ENCODE results near the gene JMJD8. TPM values are rescaled to one million over a fixed set of nuclear protein-coding genes. Genes with fewer than 3 reads are reported as not detected.
"Not testable (repeated sequence)": the region's sequence is repeated elsewhere in the genome, so short reads cannot be mapped to it uniquely, and the experiment has no call there.

Gene JMJD8
- total RNA-seq, 4 donors from 2014 or later: 53.7 to 70.7 (median 62.5) TPM

DNA sequence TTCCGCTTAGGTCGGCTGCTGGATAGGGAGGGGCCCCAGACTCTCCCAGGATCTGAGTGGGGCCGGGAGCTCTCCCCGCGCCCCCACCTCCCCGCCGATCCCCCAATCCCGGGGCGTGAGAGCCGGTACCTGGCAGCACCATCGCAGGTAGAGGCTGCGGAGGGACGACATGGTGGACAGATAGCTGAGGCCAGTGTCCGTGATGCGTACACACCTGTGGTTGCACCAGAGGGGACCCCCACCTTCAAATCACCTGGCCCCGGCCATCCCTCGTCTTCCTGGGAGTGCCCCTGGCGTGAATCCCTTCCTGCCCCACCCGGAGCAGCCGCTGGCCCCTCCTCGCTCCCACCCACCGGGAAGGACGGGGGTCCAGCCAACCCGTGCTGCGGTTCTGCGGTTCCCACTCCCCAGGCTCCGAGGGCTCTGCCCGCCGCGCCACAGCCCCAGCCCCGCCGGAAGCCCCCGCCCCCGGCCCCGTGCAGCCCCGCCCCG is 10.8 kb upstream of the JMJD8 start:
- Histone ChIP-seq H3K27ac (peak overlapping the region; percentile 81 to 90 (median 86)), H3K27me3 (peaks cover 0 to 84% (median 18%) of the 10 kb centered on the region in 4 donors), H3K4me1 (peaks cover 25 to 70% (median 42%) of the 10 kb centered on the region in 3 donors), H3K9me3 (no peaks in the 10 kb centered on the region), H3K36me3 (no peaks in the 10 kb centered on the region), H3K4me3 (peak overlapping the region; percentile 37 to 66 (median 56))
- DNase-seq: no peak
- intact Hi-C loops (cut with DNase I): no loop called here
- WGBS, 2 donors: 0% methylated on average over 2 of the region's 37 CpGs; no CpG with 5 or more reads in 1 of the 2 donors
- peak in 1 of 4 donors; percentile 4 for TF ChIP-seq POLR2A (IDR thresholded peaks at IDR 0.05)
- TF ChIP-seq CTCF (IDR thresholded peaks at IDR 0.05): no peak

- Histone ChIP-seq H3K27me3 (peaks cover 0 to 78% (median 18%) of the 10 kb centered on the region in 4 donors), H3K9me3 (no peaks in the 10 kb centered on the region), H3K27ac (peak overlapping the region; percentile 81 to 90 (median 86)), H3K4me3 (peak overlapping the region; percentile 37 to 66 (median 56)), H3K36me3 (no peaks in the 10 kb centered on the region), H3K4me1 (peaks cover 31 to 71% (median 47%) of the 10 kb centered on the region in 3 donors)
- intact Hi-C loops (cut with DNase I): no loop called here
- no peak for DNase-seq
- TF ChIP-seq POLR2A (IDR thresholded peaks at IDR 0.05) (no peak), CTCF (IDR thresholded peaks at IDR 0.05) (no peak)
- WGBS, 2 donors: 0% methylated on average over 5 of the region's 64 CpGs; no CpG with 5 or more reads in 1 of the 2 donors
These were observed 10.2 kb upstream of the JMJD8 start for GRCh38 chr16:694187-694862.

DNA sequence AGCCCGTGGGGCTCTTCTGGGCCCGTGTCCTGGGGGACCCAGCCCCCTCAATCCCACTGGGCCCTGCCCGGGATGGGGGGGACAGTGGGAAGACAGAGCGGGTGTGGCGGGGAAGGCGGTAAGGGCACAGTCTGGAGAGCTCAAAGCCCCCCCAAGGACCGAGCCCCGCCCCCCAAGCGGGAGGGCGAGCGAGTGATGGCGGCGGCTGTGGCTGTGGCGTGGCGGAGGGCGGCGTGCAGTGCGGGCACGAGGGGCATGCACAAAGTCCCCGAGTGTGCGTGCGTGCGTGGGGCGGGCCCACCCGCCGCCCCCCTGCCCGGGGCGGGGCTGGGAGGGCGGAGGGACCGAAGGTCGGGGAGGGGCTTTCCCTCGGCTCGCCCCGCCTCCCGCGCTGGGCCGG is 9.6 kb upstream of the JMJD8 start:
- DNase-seq: no peak
- TF ChIP-seq POLR2A (IDR thresholded peaks at IDR 0.05): no peak
- H3K27me3 ChIP-seq: peaks cover 0 to 72% (median 18%) of the 10 kb centered on the region in 4 donors
- no peaks in the 10 kb centered on the region for H3K36me3 ChIP-seq
- no peaks in the 10 kb centered on the region for H3K9me3 ChIP-seq
- intact Hi-C loops (cut with DNase I): no loop called here
- H3K4me3 ChIP-seq: peak overlapping the region; percentile 37 to 66 (median 56)
- peaks cover 37 to 76% (median 52%) of the 10 kb centered on the region in 3 donors for H3K4me1 ChIP-seq
- H3K27ac ChIP-seq: peak overlapping the region; percentile 28 to 90 (median 84)
- WGBS, 2 donors: no CpG with 5 or more reads among the region's 37 CpGs

DNA sequence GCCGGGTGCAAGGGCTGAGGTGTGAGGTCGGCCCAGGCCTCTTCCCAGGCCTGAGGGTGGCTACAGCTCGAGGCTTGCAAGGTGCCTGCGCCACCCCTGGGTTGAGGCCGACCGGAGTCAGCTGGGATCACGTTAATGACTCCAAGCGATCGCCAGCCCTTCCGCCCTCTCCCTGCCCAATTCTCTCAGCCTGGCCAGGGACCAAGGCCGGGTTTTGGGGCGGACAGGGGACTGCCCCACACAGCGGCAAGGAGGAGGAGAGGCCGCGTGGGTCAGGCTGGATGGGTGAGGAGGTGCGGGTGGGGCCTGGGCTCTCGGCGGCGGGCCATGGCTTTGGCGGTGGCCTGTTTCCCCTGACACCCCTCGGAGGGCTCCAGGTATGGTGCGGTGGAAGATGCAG is 9.2 kb upstream of the JMJD8 start:
- DNase-seq: no peak
- 60 to 63% methylated on average over 1 to 6 of the region's 22 CpGs for WGBS, 2 donors
- TF ChIP-seq POLR2A (IDR thresholded peaks at IDR 0.05) (no peak), CTCF (IDR thresholded peaks at IDR 0.05) (no peak)
- Histone ChIP-seq H3K36me3 (peaks cover 0 to under 1% (median 0%) of the 10 kb centered on the region in 3 donors), H3K27me3 (peaks cover 0 to 68% (median 18%) of the 10 kb centered on the region in 4 donors), H3K4me1 (peaks cover 40 to 80% (median 56%) of the 10 kb centered on the region in 3 donors), H3K9me3 (no peaks in the 10 kb centered on the region), H3K27ac (peak overlapping the region; percentile 28 to 90 (median 84)), H3K4me3 (peak overlapping the region in 2 of 4 donors; percentile 54 to 58)
- intact Hi-C loops (cut with DNase I): no loop called here

DNA sequence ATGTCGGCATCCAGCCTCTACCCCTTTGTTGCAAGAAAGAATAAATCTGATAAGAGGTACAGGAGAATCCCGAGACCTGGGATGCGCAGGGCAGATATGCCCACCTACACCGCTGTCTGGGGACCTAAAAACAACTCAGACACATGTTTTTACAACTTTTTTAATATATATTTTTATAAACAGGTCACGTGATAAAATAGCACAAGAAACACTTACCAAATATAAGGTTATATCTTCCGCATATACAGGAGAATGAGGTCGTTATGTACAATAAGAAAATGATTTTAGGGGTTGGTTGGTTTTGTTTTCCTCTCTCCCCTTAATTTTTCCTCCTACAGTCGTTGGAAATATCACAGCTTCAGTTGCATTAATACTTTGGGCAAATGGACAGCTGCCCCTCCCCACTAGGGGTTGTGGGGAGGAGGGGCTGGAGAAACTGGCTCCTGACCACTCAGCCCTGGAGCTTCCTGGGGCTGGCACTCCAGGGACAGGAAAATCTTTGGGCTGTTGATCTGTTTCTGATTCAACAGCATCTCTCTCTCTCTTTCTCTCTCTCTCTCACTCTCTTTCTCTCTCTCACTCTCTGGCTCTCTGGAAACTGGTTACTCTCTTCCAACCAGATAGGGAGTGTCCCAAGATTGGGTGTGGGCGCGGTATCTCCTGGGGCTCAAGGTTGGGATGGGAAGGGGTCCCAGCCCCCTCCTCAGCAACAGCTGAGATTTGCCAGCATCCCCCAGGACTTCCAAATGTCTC is 8.4 kb upstream of the JMJD8 start:
- Histone ChIP-seq H3K27me3 (peaks cover 0 to 60% (median 18%) of the 10 kb centered on the region in 4 donors), H3K4me1 (peaks cover 40 to 87% (median 56%) of the 10 kb centered on the region in 3 donors), H3K27ac (peak overlapping the region; percentile 5 to 90 (median 84)), H3K4me3 (no peak overlapping the region), H3K36me3 (peaks cover 0 to 9% (median 0%) of the 10 kb centered on the region in 3 donors), H3K9me3 (no peaks in the 10 kb centered on the region)
- intact Hi-C loops (cut with DNase I): no loop called here
- DNase-seq: no peak
- no peak for TF ChIP-seq CTCF (IDR thresholded peaks at IDR 0.05)
- WGBS, 2 donors: 54% methylated on average over 8 to 10 of the region's 10 CpGs

GRCh38 chr16:691242-691641 is 7.1 kb upstream of the JMJD8 start:
- intact Hi-C loops (cut with DNase I): not testable (repeated sequence)
- H3K4me1 ChIP-seq: peaks cover 38 to 90% (median 54%) of the 10 kb centered on the region in 3 donors
- 45 to 70% methylated on average over 16 of the region's 16 CpGs for WGBS, 2 donors

More at GRCh38 chr16:691242-691641, 7.1 kb upstream of the JMJD8 start:
- H3K4me3 ChIP-seq, H3K9me3 ChIP-seq, DNase-seq: not testable (repeated sequence)
- peaks cover 0 to 47% (median 18%) of the 10 kb centered on the region in 4 donors for H3K27me3 ChIP-seq
- H3K36me3 ChIP-seq: peaks cover 4 to 22% (median 6%) of the 10 kb centered on the region in 3 donors
- H3K27ac ChIP-seq: peak overlapping the region in 3 of 4 donors; percentile 81 to 90 (median 87)

All from esophagus squamous epithelium (tissue), 5 donors.